Smooth muscle cell (in vitro differentiated cells): ENCODE measurements around the gene ATP8B3. TPM values are rescaled to one million over a fixed set of nuclear protein-coding genes. Genes with fewer than 3 reads are reported as not detected.

ENCODE experiments used
- DNase-seq: peaks from one replicate; lab custom pipeline; 2025; ENCODE audit not compliant: unreplicated experiment; lab: John Stamatoyannopoulos, UW
- H2AFZ ChIP-seq: fragments of 200-600 bp; sonication (generic); 2 replicates; pipeline ENCODE4 v1.6.0; 2016; ENCODE audit warnings: antibody characterized with exemption, low read depth, mild to moderate bottlenecking
- H3F3A ChIP-seq: fragments of 200-600 bp; sonication (generic); 2 replicates; pipeline ENCODE4 v1.6.0; 2017; ENCODE audit warnings: antibody characterized with exemption, low read depth
- H3K27ac ChIP-seq: fragments of 200-600 bp; sonication (generic); 2 replicates; pipeline ENCODE4 v1.5.1; 2016; ENCODE audit warnings: low read depth, mild to moderate bottlenecking
- H3K27me3 ChIP-seq: fragments of 200-600 bp; sonication (generic); 2 replicates; pipeline ENCODE4 v1.6.1; 2016; ENCODE audit warnings: low read depth, mild to moderate bottlenecking
- H3K36me3 ChIP-seq: fragments of 200-600 bp; sonication (generic); 2 replicates; pipeline ENCODE4 v1.5.1; 2016; ENCODE audit warnings: low read depth
- H3K4me1 ChIP-seq: fragments of 200-600 bp; sonication (generic); 2 replicates; pipeline ENCODE4 v1.5.1; 2016; ENCODE audit warnings: low read depth
- H3K4me2 ChIP-seq: fragments of 200-600 bp; sonication (generic); 2 replicates; pipeline ENCODE4 v1.6.0; 2016; ENCODE audit warnings: mild to moderate bottlenecking
- H3K4me3 ChIP-seq: fragments of 200-600 bp; sonication (generic); 2 replicates; pipeline ENCODE4 v1.5.1; 2016; ENCODE audit warnings: mild to moderate bottlenecking
- H3K79me2 ChIP-seq: fragments of 200-600 bp; sonication (generic); 2 replicates; pipeline ENCODE4 v1.6.0; 2016; ENCODE audit warnings: low read depth, mild to moderate bottlenecking
- H3K9ac ChIP-seq: fragments of 200-600 bp; sonication (generic); 2 replicates; pipeline ENCODE4 v1.6.0; 2016; ENCODE audit warnings: low read depth
- H3K9me3 ChIP-seq: fragments of 200-600 bp; sonication (generic); replicated peaks from 2 replicates; pipeline ENCODE4 v1.5.1; 2016; ENCODE audit warnings: low read depth
- H4K20me1 ChIP-seq: fragments of 200-600 bp; sonication (generic); 2 replicates; pipeline ENCODE4 v1.6.0; 2016; ENCODE audit warnings: low read depth
- WGBS: methylation state at CpG from one replicate; pipeline ENCODE4 v1.1.7; 2016; ENCODE audit warnings: low lambda C conversion rate; 5-methylcytosine and 5-hydroxymethylcytosine counted together
- polyA plus RNA-seq: library from polyadenylated mRNA; unstranded; fragments of >200 nt; fragmentation: Nextera tagmentation; extraction: Ambion mirVana; gene quantifications from 2 replicates; pipeline ENCODE4 v1.2.1, GENCODE V29; 2016
- total RNA-seq: library from RNA; depleted of rRNA; stranded (reverse); fragments of >200 nt; gene quantifications from 2 replicates; pipeline ENCODE4 v1.2.3, GENCODE V29; 2014
- TF ChIP-seq, protein P1 (sequence below): fragments of 200-600 bp; sonication (generic); IDR thresholded peaks from 2 replicates; pipeline ENCODE4 v1.5.1; 2017; ENCODE audit warnings: borderline replicate concordance, mild to moderate bottlenecking, antibody characterized with exemption; ENCODE audit not compliant: insufficient read depth, poor library complexity, severe bottlenecking

Gene ATP8B3
- total and polyA plus RNA-seq, 2 experiments from 2014 or later: 2.8 to 3.9 TPM

DNA sequence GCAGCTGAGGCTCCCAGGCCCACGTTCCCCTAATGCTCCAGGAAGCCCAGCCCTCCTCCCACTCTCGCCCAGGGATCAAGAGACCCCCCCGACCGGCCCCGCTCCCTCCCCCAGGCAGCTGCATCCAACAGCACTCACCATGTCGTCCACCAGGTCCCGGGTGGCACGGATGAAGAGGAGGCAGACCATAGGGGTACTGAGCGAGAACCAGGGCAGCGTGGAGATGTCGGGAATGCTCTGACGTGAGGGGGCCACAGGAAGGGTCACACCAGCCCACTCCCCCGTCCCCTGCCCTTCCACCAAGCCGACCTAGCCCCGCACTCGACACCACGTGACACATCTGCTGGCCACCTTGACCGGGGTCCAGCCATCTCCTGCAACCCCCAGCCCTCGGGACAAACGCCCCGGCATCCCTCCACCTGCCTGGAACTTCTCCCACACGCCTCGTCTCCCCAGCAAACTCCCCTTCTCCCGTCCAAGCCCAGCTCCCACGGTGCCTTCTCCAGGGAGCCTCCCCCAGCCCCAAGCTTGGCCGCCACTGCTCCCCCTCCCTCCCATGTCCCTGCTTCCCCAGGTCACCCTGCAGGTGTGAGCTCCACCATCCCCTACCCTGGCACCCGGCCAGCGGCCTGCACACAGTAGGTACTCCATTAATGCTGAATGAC, 4.9 kb downstream of the ATP8B3 start:
- WGBS: 90% methylated on average over 14 of the region's 28 CpGs
- Histone ChIP-seq H3K9ac (no peak overlapping the region), H3K36me3 (no peaks in the 10 kb centered on the region), H2AFZ (no peak overlapping the region), H3K27me3 (no peaks in the 10 kb centered on the region), H4K20me1 (no peaks in the 10 kb centered on the region), H3K27ac (no peak overlapping the region), H3K4me3 (no peak overlapping the region), H3K4me1 (no peaks in the 10 kb centered on the region), H3F3A (no peaks in the 10 kb centered on the region), H3K79me2 (no peaks in the 10 kb centered on the region), H3K4me2 (no peak overlapping the region), H3K9me3 (no peaks in the 10 kb centered on the region)
- TF ChIP-seq, protein P1, sequence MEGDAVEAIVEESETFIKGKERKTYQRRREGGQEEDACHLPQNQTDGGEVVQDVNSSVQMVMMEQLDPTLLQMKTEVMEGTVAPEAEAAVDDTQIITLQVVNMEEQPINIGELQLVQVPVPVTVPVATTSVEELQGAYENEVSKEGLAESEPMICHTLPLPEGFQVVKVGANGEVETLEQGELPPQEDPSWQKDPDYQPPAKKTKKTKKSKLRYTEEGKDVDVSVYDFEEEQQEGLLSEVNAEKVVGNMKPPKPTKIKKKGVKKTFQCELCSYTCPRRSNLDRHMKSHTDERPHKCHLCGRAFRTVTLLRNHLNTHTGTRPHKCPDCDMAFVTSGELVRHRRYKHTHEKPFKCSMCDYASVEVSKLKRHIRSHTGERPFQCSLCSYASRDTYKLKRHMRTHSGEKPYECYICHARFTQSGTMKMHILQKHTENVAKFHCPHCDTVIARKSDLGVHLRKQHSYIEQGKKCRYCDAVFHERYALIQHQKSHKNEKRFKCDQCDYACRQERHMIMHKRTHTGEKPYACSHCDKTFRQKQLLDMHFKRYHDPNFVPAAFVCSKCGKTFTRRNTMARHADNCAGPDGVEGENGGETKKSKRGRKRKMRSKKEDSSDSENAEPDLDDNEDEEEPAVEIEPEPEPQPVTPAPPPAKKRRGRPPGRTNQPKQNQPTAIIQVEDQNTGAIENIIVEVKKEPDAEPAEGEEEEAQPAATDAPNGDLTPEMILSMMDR: no peak
- no peak for DNase-seq

DNA sequence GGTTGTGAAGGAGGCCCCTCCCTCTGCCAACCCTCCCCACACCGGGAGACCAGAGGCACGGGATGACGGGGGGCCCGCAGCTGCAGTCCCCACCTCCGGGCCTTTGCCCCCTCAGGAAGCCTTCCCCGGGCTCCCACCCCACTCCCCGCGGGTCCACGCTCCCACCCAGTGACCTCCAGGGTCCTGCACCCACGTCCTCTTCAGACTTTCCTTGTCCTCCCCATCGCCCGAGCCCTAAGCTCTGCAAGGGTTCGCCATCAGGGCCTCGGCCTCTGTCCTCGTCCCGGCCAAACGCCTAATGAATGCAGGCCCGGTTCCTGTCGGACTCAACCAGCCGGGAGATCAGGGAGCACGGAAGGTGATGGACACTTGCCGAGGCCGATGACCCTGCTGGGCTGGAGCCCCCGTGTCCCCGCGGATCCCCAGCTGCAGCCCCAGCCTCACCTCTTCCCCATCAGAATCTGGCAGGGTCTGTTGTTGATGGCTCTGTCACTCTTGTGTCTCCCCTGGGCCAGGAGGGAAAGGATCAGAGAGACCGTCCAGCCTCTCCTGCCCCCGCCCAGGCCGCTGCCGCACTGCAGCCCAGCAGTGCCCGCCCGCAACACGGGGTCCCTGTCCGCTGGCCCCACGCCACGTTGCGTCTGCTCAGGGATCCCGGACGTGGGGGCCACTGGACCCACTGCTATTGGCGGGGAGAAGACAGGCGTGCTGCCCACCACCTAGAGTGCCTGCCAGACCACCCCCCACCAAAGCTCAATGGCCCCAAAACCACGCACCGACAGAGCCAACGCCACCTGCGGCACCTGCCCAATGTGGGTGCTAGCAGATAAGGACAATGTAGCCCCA, 5.7 kb downstream of the ATP8B3 start:
- Histone ChIP-seq H3K9ac (no peak overlapping the region), H3K27ac (no peak overlapping the region), H2AFZ (no peak overlapping the region), H4K20me1 (no peaks in the 10 kb centered on the region), H3K4me1 (no peaks in the 10 kb centered on the region), H3K79me2 (no peaks in the 10 kb centered on the region), H3F3A (no peaks in the 10 kb centered on the region), H3K9me3 (no peaks in the 10 kb centered on the region), H3K4me2 (no peak overlapping the region), H3K36me3 (no peaks in the 10 kb centered on the region), H3K4me3 (no peak overlapping the region), H3K27me3 (no peaks in the 10 kb centered on the region)
- 91% methylated on average over 27 of the region's 45 CpGs for WGBS
- TF ChIP-seq, protein P1: no peak
- no peak for DNase-seq

DNA sequence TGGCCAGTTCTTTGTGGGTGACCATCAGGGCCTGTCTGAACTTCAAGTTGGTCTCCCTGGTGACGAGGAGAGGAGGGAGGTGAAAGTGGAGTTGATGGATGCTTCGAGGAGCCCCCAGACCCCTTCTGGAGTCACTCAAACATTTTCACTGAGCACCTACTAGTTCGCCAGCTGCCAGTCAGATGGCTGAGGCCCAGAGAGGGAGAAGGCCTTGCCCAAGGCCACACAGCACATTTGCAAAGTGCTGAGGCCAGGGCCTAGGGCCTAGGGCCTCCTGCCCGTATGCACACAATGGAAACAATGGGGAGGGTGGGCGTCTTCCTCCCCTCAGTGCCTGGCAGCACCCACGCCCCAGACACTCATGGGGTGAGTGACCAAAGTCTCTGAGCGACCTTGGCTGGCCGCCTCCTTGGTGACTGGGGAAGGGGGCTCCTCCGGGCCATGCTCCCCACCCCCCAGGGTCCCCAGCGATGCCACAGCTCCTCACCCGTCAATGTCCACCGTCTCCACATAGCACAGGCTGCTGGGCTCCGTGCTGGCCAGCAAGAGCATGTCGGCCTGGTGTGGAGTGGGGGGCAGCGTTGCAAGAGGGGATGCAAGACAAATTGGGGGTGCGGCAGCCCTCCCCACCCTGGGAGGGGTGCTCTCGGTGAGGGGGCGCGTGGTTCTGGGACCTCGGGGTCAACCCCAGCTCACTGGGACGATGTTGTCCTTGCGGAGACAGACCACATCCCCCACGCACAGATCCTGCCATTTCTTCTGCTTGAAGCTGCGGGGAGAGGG, 6.5 kb downstream of the ATP8B3 start:
- Histone ChIP-seq H3K4me1 (no peaks in the 10 kb centered on the region), H2AFZ (no peak overlapping the region), H3F3A (no peaks in the 10 kb centered on the region), H3K9me3 (no peaks in the 10 kb centered on the region), H3K9ac (no peak overlapping the region), H3K36me3 (no peaks in the 10 kb centered on the region), H3K4me3 (no peak overlapping the region), H3K79me2 (no peaks in the 10 kb centered on the region), H3K27ac (no peak overlapping the region), H3K4me2 (no peak overlapping the region), H4K20me1 (no peaks in the 10 kb centered on the region), H3K27me3 (no peaks in the 10 kb centered on the region)
- TF ChIP-seq, protein P1: no peak
- 95% methylated on average over 23 of the region's 24 CpGs for WGBS
- DNase-seq: no peak
